HepG2 (cell line): ENCODE results near the gene MAP3K14. TPM values are rescaled to one million over a fixed set of nuclear protein-coding genes. Genes with fewer than 3 reads are reported as not detected.

Experiments used
- DNMT3B ChIP-seq: conservative IDR thresholded peaks from 2 replicates; pipeline ENCODE4 v1.6.1; 2016; ENCODE audit warnings: missing biosample characterization, control low read depth
- ELF3 ChIP-seq: IDR thresholded peaks from 2 replicates; pipeline ENCODE4 v1.6.1; 2016; ENCODE audit warnings: missing genetic modification reagents, missing compliant biosample characterization
- ISL2 ChIP-seq: sonication (generic); formaldehyde crosslinking; IDR thresholded peaks from 2 replicates; pipeline ENCODE4 v1.5.0; 2020; ENCODE audit warnings: missing genetic modification reagents
- KLF13 ChIP-seq: sonication (generic); formaldehyde crosslinking; IDR thresholded peaks from 2 replicates; pipeline ENCODE4 v1.4.0; 2020; ENCODE audit warnings: mild to moderate bottlenecking, missing genetic modification reagents
- NCOA2 ChIP-seq: sonication (generic); formaldehyde crosslinking; IDR thresholded peaks from 2 replicates; pipeline ENCODE4 v1.8.0; 2022; ENCODE audit warnings: inconsistent platforms
- PLRG1 ChIP-seq: fragments of 450-650 bp; conservative IDR thresholded peaks from 2 replicates; pipeline ENCODE4 v1.6.1; 2016
- PPARG ChIP-seq: conservative IDR thresholded peaks from 2 replicates; pipeline ENCODE4 v1.6.1; 2016; ENCODE audit warnings: missing biosample characterization, missing genetic modification reagents
- SKI ChIP-seq: fragments of 450-650 bp; IDR thresholded peaks from one replicate; pipeline ENCODE4 v1.6.1; 2018; ENCODE audit warnings: mild to moderate bottlenecking; ENCODE audit not compliant: partially characterized antibody
- TBX2 ChIP-seq: sonication (generic); formaldehyde crosslinking; IDR thresholded peaks from 2 replicates; pipeline ENCODE4 v1.5.0; 2020; ENCODE audit warnings: missing genetic modification reagents, mild to moderate bottlenecking, borderline replicate concordance
- ZNF207 ChIP-seq: fragments of 450-650 bp; IDR thresholded peaks from 2 replicates; pipeline ENCODE4 v1.6.1; 2016; ENCODE audit warnings: antibody characterized with exemption, borderline replicate concordance
- ZNF235 ChIP-seq: sonication (generic); formaldehyde crosslinking; IDR thresholded peaks from 2 replicates; pipeline ENCODE4 v1.8.1; 2023; ENCODE audit warnings: mild to moderate bottlenecking, missing genetic modification reagents, borderline replicate concordance
- ZNF3 ChIP-seq: IDR thresholded peaks from 2 replicates; pipeline ENCODE4 v1.7.0; 2017; ENCODE audit warnings: inconsistent platforms
- ZNF557 ChIP-seq: sonication (generic); formaldehyde crosslinking; IDR thresholded peaks from 2 replicates; pipeline ENCODE4 v1.4.0; 2020; ENCODE audit warnings: missing genetic modification reagents
- ZNF605 ChIP-seq: sonication (generic); formaldehyde crosslinking; IDR thresholded peaks from 2 replicates; pipeline ENCODE4 v1.8.0; 2022; ENCODE audit warnings: mild to moderate bottlenecking, missing genetic modification reagents
- ZNF792 ChIP-seq: IDR thresholded peaks from 2 replicates; pipeline ENCODE4 v1.6.1; 2016
- ZNF816 ChIP-seq: sonication (generic); formaldehyde crosslinking; IDR thresholded peaks from 2 replicates; pipeline ENCODE4 v1.8.0; 2022; ENCODE audit warnings: missing genetic modification reagents, mild to moderate bottlenecking, borderline replicate concordance
- ZNF83 ChIP-seq: sonication (generic); formaldehyde crosslinking; IDR thresholded peaks from 2 replicates; pipeline ENCODE4 v1.4.0; 2020; ENCODE audit warnings: missing genetic modification reagents, mild to moderate bottlenecking, borderline replicate concordance
- polyA plus RNA-seq, 8 experiments: library from polyadenylated mRNA; depleted of rRNA in 3 of 8; stranded (reverse) in 7 of 8; unstranded in 1 of 8; fragments of >200 nt; fragmentation: Illumina TruSeq in 4 of 8; extraction: Trizol in 4 of 8; gene quantifications; 2 replicates each; pipeline versions ENCODE4 v1.2.1 to v1.2.3, GENCODE V29; 2011 to 2016; ENCODE audit warnings: low read depth in 4 of 8, missing spikeins in 1 of 8, mixed read lengths in 1 of 8; ENCODE audit not compliant: insufficient read depth in 1 of 8
- total RNA-seq, 5 experiments: library from RNA; depleted of rRNA; stranded (reverse); fragments of >200 nt; fragmentation: Illumina TruSeq; extraction: Trizol; gene quantifications; 2 replicates each; pipeline ENCODE4 v1.2.3, GENCODE V29; 2016; ENCODE audit warnings: low read depth in 1 of 5
- TF ChIP-seq, protein P1 (sequence below): sonication (generic); formaldehyde crosslinking; IDR thresholded peaks from 2 replicates; pipeline ENCODE4 v1.5.0; 2020; ENCODE audit warnings: missing genetic modification reagents
- TF ChIP-seq, protein P2 (sequence below), 2 experiments: sonication (generic) in 1 of 2; formaldehyde crosslinking in 1 of 2; IDR thresholded peaks; 2 replicates each; pipeline versions ENCODE4 v1.4.0 to v1.6.1; 2018 to 2020; ENCODE audit warnings: missing genetic modification reagents in 2 of 2, borderline replicate concordance in 1 of 2, low read depth in 1 of 2, mild to moderate bottlenecking in 1 of 2, missing biosample characterization in 1 of 2
- TF ChIP-seq, protein P3 (sequence below): sonication (generic); formaldehyde crosslinking; IDR thresholded peaks from 2 replicates; pipeline ENCODE4 v1.8.0; 2022; ENCODE audit warnings: mild to moderate bottlenecking, missing genetic modification reagents, borderline replicate concordance
- TF ChIP-seq, protein P4 (sequence below): sonication (generic); formaldehyde crosslinking; IDR thresholded peaks from 2 replicates; pipeline ENCODE4 v1.4.0; 2020; ENCODE audit warnings: mild to moderate bottlenecking, missing genetic modification reagents
- TF ChIP-seq, protein P5 (sequence below): sonication (generic); formaldehyde crosslinking; IDR thresholded peaks from 2 replicates; pipeline ENCODE4 v1.8.0; 2022; ENCODE audit warnings: missing genetic modification reagents, mild to moderate bottlenecking, borderline replicate concordance

The MAP3K14 gene
- total and polyA plus RNA-seq, 2 of the 13 experiments (the other 11 are each of a cell fraction or from before 2014, with no cell fraction given) = 2.6 TPM

DNA sequence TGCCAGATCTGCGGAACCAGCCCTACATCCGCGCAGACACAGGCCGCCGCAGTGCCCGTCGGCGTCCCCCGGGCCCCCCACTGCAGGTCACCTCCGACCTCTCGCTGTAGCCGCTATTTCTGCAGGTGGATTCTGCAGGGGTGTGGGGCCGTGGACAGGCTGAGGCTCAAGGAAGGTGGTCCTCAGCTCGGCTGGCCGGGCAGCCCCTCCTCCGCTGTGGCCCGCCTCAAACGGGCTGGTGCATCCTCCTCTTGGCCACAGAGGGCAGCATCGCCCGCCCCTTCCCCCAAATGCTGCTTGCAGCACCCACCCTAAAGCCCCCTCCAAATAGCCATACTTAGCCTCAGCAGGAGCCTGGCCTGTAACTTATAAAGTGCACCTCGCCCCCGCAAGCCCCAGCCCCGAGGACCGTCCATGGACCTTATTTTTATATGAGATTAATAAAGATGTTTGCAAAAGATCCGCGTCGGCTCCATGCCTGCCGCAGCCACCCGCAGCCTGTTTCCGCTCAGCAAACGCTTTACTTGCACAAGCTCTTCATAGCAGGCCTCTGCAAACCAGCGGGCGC is 69.9 kb downstream of the MAP3K14 start (continued):
- TF ChIP-seq, protein P1, sequence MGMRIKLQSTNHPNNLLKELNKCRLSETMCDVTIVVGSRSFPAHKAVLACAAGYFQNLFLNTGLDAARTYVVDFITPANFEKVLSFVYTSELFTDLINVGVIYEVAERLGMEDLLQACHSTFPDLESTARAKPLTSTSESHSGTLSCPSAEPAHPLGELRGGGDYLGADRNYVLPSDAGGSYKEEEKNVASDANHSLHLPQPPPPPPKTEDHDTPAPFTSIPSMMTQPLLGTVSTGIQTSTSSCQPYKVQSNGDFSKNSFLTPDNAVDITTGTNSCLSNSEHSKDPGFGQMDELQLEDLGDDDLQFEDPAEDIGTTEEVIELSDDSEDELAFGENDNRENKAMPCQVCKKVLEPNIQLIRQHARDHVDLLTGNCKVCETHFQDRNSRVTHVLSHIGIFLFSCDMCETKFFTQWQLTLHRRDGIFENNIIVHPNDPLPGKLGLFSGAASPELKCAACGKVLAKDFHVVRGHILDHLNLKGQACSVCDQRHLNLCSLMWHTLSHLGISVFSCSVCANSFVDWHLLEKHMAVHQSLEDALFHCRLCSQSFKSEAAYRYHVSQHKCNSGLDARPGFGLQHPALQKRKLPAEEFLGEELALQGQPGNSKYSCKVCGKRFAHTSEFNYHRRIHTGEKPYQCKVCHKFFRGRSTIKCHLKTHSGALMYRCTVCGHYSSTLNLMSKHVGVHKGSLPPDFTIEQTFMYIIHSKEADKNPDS (CRISPR knock-in tag) = no peak
- TF ChIP-seq DNMT3B (CRISPR knock-in tag) (0 out of 2 replicates have a peak, but pooled peaks have one; percentile 3), ZNF235 (CRISPR knock-in tag) (no peak), PPARG (CRISPR knock-in tag) (no peak), ZNF207 (no peak), SKI (no peak), TBX2 (CRISPR knock-in tag) (no peak), ZNF605 (CRISPR knock-in tag) (no peak), ELF3 (CRISPR knock-in tag) (no peak), ISL2 (CRISPR knock-in tag) (no peak), ZNF816 (CRISPR knock-in tag) (no peak), ZNF557 (CRISPR knock-in tag) (no peak), KLF13 (no peak), NCOA2 (no peak), ZNF3 (no peak), ZNF792 (CRISPR knock-in tag) (no peak), ZNF83 (CRISPR knock-in tag) (no peak), PLRG1 (no peak)
- TF ChIP-seq, protein P2, sequence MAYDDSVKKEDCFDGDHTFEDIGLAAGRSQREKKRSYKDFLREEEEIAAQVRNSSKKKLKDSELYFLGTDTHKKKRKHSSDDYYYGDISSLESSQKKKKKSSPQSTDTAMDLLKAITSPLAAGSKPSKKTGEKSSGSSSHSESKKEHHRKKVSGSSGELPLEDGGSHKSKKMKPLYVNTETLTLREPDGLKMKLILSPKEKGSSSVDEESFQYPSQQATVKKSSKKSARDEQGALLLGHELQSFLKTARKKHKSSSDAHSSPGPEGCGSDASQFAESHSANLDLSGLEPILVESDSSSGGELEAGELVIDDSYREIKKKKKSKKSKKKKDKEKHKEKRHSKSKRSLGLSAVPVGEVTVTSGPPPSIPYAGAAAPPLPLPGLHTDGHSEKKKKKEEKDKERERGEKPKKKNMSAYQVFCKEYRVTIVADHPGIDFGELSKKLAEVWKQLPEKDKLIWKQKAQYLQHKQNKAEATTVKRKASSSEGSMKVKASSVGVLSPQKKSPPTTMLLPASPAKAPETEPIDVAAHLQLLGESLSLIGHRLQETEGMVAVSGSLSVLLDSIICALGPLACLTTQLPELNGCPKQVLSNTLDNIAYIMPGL (CRISPR knock-in tag; IDR thresholded peaks at IDR 0.05; ENCODE audit: borderline replicate concordance in 1 of 2, low read depth in 1 of 2) = peak in 1 of 2 experiments; percentile 67; a peak in 1 of 4 replicates
- TF ChIP-seq, protein P3, sequence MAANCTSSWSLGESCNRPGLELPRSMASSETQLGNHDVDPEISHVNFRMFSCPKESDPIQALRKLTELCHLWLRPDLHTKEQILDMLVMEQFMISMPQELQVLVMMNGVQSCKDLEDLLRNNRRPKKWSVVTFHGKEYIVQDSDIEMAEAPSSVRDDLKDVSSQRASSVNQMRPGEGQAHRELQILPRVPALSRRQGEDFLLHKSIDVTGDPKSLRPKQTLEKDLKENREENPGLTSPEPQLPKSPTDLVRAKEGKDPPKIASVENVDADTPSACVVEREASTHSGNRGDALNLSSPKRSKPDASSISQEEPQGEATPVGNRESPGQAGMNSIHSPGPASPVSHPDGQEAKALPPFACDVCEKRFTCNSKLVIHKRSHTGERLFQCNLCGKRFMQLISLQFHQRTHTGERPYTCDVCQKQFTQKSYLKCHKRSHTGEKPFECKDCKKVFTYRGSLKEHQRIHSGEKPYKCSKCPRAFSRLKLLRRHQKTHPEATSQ (CRISPR knock-in tag) = no peak
- TF ChIP-seq, protein P4, sequence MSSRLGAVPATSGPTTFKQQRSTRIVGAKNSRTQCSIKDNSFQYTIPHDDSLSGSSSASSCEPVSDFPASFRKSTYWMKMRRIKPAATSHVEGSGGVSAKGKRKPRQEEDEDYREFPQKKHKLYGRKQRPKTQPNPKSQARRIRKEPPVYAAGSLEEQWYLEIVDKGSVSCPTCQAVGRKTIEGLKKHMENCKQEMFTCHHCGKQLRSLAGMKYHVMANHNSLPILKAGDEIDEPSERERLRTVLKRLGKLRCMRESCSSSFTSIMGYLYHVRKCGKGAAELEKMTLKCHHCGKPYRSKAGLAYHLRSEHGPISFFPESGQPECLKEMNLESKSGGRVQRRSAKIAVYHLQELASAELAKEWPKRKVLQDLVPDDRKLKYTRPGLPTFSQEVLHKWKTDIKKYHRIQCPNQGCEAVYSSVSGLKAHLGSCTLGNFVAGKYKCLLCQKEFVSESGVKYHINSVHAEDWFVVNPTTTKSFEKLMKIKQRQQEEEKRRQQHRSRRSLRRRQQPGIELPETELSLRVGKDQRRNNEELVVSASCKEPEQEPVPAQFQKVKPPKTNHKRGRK (CRISPR knock-in tag) = no peak
- TF ChIP-seq, protein P5, sequence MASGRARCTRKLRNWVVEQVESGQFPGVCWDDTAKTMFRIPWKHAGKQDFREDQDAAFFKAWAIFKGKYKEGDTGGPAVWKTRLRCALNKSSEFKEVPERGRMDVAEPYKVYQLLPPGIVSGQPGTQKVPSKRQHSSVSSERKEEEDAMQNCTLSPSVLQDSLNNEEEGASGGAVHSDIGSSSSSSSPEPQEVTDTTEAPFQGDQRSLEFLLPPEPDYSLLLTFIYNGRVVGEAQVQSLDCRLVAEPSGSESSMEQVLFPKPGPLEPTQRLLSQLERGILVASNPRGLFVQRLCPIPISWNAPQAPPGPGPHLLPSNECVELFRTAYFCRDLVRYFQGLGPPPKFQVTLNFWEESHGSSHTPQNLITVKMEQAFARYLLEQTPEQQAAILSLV (CRISPR knock-in tag) = no peak
